NCI-H774 (cell line): ENCODE measurements around the gene MRPL34.
A peak's percentile ranks its signal among the peaks of the same experiment; 100 is the strongest.

ENCODE experiments used
- DNase-seq: peaks from one replicate; lab custom pipeline; 2025; lab: John Stamatoyannopoulos, UW

Gene MRPL34

DNA sequence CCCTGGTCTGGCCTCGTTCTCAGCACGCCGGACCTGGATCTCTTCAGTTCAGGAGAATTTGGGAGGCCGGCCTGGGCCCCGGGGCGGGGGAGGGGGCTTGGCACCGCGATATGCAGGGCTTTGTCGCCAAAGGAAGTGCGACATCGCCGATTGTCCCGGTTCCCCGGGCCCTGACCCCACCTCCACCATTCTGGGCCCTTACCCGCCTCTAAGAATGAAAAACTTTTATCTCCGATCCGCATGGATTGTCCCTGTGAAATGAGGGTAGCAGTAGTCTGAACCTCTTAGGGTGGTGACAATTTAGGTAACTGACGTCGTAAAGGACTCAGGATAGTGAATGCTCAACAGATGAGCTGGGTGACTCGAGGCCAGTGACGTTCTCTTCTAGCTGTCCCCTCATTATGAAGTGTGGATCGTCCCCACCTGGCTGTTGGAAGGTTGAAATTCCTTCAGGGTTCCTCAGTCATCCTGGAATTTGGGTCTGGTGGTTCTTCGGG lies 4.3 kb downstream of the MRPL34 start:
- no peak for DNase-seq

DNA sequence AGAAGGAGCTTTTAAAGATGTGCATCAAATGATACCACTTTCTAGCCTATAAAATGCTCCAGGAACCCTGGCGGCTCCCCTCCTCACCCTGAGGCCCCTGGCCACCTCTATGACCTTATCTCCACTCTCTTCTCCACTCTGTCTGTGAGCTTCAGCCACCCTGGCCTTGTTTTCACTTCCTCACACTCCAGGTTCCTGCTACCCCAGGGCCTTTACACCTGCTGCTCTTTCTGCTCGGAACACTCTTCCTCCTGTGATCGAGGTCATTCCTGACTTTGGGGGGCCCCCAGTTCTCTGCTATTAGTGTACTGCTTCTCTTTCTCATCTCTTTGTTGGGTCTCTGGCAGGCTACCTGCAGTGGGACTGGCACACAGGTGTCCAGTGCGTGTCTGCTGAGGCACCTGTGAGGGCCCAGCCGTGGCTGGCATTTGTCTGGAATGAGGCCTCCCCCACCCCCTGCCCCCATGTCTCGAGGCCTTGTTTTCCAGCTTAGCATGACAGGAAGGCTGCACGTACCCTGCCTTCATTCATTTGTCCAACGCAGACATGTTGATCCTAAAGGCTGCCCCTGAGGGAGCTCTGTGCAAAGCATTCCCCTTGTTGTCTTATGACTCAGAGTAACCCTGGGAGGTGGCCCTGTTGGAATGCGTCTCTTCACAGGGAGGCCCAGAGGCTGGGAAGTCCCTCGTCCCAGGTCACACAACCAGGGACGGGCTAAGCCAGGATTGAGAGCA lies 6.0 kb downstream of the MRPL34 start:
- no peak for DNase-seq

- DNase-seq = no peak
These were observed 6.8 kb downstream of the MRPL34 start for GRCh38 chr19:17312189-17313113.

- no peak for DNase-seq
These were observed 8.4 kb downstream of the MRPL34 start for GRCh38 chr19:17314007-17314593.

GRCh38 chr19:17318966-17319365 lies 13.3 kb downstream of the MRPL34 start:
- no peak for DNase-seq

GRCh38 chr19:17319473-17320238 lies 14.0 kb downstream of the MRPL34 start:
- no peak for DNase-seq

- DNase-seq = no peak
These were observed 14.8 kb downstream of the MRPL34 start for GRCh38 chr19:17320435-17320834.

DNA sequence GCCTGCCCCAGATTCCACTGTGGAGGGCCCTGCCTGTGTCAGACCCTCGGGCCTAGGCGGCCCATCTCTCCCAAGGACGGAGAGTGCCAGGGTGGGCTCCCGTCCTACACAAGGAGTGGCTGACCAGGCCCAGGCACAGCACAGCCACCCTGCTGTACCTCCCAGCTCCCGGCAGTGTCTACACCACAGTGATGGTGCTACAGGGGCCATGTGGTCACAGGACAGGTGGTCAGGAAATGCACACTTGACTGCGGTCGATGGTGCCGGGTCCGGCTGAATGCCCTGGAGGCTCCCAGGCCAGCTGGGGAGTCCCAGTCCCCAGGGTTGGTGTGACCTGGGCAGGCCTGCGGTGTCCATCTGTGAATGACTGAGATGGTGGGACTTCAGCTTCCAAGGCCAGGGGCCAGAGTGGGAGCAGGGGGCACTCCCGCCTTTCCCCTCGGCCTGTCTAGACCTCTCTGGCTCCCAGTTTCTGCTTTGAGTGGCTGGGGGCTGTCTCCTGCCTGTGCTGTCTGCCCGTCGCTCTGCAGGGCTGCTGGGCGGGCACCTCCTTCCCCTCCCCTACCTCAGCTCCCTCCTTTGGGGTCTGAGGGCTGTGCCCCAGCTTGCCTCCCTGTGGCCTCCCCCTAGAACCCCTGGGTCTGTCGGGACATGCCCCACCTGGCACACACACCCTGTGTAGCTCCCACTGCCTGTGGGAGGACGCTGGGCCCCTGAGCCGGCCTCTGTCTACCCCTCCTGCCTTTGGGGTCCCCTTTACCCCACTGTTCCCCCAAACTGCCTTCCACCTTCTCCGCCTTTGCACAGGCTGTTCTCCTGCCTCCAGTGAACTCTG lies 16.2 kb downstream of the MRPL34 start:
- DNase-seq = no peak

- no peak for DNase-seq
These were observed 17.2 kb downstream of the MRPL34 start for GRCh38 chr19:17322854-17323253.

DNA sequence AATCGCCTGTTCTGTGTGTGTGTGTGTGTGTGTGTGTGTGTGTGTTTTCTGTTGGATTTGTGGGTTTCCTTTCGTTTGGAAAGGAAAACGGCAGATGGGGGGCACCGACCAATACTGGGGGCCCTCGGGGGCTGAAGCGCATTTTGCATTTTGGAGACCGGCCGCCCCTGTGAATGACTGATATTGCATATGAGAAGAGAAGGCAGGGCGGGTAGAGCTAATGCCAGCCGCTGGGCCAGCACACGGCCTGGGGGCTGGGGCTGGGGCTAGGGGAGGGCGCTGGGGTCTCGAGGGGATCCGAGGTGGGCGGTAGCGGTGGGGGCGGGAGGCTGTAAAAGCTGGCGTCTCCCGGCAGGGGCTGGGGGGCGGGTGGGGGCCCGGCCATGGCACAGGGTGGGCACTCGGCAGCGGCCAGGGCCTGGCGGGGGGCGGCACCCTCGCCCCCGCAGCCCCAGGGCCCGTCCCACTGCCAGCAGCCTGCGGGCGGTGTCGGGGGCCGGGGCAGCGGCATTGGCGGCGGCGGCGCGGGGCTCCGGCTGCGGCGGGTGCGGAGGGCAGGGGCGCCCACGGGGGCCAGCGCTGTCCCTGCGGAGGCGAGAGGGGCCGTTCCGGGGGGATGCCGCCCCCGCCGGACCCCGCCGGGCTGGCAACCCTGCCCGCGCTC lies 17.8 kb downstream of the MRPL34 start:
- DNase-seq = no peak

DNA sequence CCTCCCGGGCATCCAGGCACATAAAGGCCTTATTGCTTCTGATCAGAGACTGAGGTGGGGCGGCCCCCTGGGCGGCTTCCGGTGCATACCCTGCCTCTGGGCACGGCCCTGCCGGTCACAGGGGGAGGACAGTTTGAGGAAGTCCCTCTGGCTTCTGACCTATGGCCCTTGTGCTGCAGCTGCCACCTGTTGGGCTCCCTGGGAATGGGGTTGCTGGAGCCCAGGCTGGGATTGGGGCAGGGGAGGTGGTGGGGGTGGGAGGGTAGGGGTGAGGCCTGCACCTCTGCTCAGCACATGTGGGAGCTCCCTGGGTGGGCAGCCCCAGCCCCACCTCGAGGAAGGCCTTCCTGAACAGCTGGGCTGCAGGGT lies 18.3 kb downstream of the MRPL34 start:
- no peak for DNase-seq

DNA sequence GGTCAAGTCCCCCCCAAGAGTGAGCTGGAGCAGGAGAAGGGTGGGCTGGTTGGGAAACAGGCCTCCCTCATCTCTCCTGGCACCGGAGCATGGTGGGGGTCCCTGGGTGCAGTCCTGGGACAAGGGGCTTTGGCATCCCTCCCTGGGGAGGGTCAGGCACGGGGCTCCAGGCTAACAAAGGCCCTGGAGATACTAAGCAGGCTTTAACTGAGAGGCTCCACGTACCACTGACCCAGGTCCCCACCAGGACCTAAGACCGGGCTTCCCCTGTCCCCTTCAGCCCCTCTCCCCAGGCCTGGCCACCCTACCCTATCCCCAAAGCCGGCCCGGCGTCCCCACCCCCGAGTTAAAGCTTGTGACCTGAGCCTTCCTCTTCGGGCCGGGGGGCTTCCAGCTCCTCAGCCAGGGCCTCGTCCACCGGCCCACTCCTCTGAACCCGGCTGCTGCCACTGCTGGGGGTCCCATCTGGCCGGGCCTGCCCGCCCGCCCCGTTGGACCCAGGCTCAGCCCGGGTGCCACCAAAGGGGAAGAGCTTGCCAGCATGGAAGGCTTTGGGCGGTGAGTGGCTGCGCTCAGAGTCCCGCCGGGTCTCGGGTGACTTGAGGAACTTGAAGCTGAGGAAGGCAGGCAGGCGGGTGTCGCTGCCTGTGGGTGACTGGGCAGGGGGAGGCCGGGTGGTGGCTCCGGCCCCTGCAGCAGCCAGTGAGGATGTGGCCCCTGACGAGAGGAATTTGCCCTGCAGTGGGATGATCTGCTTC lies 18.9 kb downstream of the MRPL34 start:
- DNase-seq = no peak

GRCh38 chr19:17325133-17325532 lies 19.5 kb downstream of the MRPL34 start:
- no peak for DNase-seq

- DNase-seq = no peak
These were observed 20.4 kb downstream of the MRPL34 start for GRCh38 chr19:17325881-17326594.

DNA sequence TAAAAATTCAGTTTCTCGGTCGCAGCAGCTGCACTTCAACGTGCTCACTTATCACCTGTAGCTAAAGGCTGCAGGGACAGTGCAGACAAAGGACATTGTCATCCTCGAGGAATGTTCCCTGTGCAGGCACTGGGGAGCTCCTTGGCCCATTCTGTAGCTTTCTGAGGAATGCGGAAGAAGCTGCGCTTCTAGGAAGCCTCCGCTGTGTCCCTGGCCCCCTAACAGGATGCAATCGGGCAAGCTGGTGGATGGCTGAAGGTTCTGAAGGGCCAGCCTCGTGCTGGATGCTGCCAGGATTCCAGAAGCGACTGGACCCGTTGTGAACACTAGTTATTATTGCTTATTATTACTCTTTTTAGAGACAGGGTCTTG lies 20.9 kb downstream of the MRPL34 start:
- no peak for DNase-seq

- DNase-seq = no peak
These were observed 21.5 kb downstream of the MRPL34 start for GRCh38 chr19:17327068-17327653.

GRCh38 chr19:17327654-17328516 lies 22.2 kb downstream of the MRPL34 start:
- DNase-seq = peak; percentile 50
